ENCODE data around the gene LRRC14B.

The LRRC14B gene

GRCh38 chr5:182126-182525, 9.2 kb upstream of the LRRC14B start:
- TF ChIP-seq CTCF (conservative IDR thresholded peaks at IDR 0.05) (no peak), ZFX (IDR thresholded peaks at IDR 0.05) (no peak)
- H3K27ac ChIP-seq: no peak overlapping the region

- peak overlapping the region; percentile 32 for H3K27ac ChIP-seq
- TF ChIP-seq CTCF (conservative IDR thresholded peaks at IDR 0.05) (no peak), ZFX (IDR thresholded peaks at IDR 0.05) (no peak)
These were observed 6.8 kb upstream of the LRRC14B start for GRCh38 chr5:184471-184870.

- peak overlapping the region; percentile 32 for H3K27ac ChIP-seq
- no peak for TF ChIP-seq ZFX (IDR thresholded peaks at IDR 0.05)
- no peak for TF ChIP-seq CTCF (conservative IDR thresholded peaks at IDR 0.05)
These were observed 5.9 kb upstream of the LRRC14B start for GRCh38 chr5:185095-186070.

- no peak for TF ChIP-seq CTCF (conservative IDR thresholded peaks at IDR 0.05)
- no peak for TF ChIP-seq ZFX (IDR thresholded peaks at IDR 0.05)
- H3K27ac ChIP-seq: no peak overlapping the region; the same call in 1 of the 2 replicates
These were observed 4.9 kb upstream of the LRRC14B start for GRCh38 chr5:186091-187041.

- TF ChIP-seq ZFX (IDR thresholded peaks at IDR 0.05) (no peak), CTCF (conservative IDR thresholded peaks at IDR 0.05) (no peak)
- no peak overlapping the region for H3K27ac ChIP-seq
These were observed 4.3 kb upstream of the LRRC14B start for GRCh38 chr5:187042-187431.

GRCh38 chr5:187617-188451, 3.5 kb upstream of the LRRC14B start:
- TF ChIP-seq ZFX (IDR thresholded peaks at IDR 0.05): no peak
- no peak for TF ChIP-seq CTCF (conservative IDR thresholded peaks at IDR 0.05)
- H3K27ac ChIP-seq: peak overlapping the region; percentile 1; the same call in 1 of the 2 replicates

All from C4-2B (cell line).